Measurements from ENCODE around the gene FEZ2.

FEZ2 gene

DNA sequence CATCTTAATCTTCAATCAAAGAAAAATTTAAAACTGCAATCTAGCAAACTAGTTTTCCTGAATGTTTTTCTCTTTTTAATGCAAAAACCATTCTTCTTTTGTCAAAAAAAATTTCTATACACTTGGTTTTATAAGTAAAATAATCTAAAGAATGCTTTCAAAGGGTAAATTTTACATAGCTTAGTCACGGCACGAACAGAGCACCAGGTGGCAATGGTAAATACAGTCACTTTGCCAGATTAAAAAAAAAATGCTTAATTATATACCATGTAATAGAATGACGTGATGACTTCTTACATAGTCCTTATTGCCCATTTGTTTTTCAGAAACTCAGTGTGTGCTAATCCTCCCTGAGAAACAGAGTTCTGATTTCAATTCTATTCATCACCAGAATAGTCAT is 10.4 kb downstream of the FEZ2 start:
- no peak overlapping the region for H3K4me3 ChIP-seq (ENCODE audit: low read length)
- TF ChIP-seq, protein P1, sequence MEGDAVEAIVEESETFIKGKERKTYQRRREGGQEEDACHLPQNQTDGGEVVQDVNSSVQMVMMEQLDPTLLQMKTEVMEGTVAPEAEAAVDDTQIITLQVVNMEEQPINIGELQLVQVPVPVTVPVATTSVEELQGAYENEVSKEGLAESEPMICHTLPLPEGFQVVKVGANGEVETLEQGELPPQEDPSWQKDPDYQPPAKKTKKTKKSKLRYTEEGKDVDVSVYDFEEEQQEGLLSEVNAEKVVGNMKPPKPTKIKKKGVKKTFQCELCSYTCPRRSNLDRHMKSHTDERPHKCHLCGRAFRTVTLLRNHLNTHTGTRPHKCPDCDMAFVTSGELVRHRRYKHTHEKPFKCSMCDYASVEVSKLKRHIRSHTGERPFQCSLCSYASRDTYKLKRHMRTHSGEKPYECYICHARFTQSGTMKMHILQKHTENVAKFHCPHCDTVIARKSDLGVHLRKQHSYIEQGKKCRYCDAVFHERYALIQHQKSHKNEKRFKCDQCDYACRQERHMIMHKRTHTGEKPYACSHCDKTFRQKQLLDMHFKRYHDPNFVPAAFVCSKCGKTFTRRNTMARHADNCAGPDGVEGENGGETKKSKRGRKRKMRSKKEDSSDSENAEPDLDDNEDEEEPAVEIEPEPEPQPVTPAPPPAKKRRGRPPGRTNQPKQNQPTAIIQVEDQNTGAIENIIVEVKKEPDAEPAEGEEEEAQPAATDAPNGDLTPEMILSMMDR (conservative IDR thresholded peaks at IDR 0.05; ENCODE audit: low read length): no peak
- DNase-seq (ENCODE audit: low read depth): no peak

DNA sequence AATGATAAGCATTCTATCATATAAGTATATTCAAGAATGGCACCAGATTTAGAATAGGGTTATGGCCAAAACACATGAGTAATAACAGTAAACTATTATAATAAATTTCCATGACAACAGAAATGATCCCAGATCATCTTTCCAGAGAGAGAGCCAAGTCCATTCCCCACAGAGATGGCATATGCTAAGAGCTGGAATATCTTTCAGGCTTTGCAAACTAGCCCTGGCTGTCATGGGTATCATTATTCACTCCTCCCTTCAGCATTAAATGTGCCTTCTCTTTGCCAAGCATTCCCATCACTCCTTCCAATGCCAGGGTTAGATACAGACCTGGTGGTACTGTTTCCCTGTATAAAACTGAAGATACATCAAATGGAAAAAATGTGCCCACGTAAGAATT is 10.9 kb downstream of the FEZ2 start:
- TF ChIP-seq, protein P1 (conservative IDR thresholded peaks at IDR 0.05; ENCODE audit: low read length): no peak
- no peak for DNase-seq (ENCODE audit: low read depth)
- no peak overlapping the region for H3K4me3 ChIP-seq (ENCODE audit: low read length)

DNA sequence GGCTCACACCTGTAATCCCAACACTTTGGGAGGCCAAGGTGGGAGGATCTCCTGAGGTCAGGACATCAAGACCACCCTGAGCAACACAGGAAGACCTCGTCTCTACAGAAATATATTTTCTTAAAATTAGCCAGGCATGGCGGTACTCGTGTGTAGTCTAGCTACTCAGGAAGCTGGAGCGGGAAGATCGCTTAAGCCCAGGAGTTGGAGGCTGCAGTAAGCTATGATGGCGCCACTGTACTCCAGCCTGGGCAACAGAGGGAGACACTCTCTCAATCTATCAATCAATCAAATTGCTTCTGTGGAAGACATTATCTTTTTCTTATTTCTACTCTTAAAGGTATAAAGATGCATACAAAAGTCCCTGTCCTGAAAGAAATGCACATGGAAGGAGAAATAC is 11.3 kb downstream of the FEZ2 start:
- H3K4me3 ChIP-seq (ENCODE audit: low read length): no peak overlapping the region
- TF ChIP-seq, protein P1 (conservative IDR thresholded peaks at IDR 0.05; ENCODE audit: low read length): no peak
- no peak for DNase-seq (ENCODE audit: low read depth)

DNA sequence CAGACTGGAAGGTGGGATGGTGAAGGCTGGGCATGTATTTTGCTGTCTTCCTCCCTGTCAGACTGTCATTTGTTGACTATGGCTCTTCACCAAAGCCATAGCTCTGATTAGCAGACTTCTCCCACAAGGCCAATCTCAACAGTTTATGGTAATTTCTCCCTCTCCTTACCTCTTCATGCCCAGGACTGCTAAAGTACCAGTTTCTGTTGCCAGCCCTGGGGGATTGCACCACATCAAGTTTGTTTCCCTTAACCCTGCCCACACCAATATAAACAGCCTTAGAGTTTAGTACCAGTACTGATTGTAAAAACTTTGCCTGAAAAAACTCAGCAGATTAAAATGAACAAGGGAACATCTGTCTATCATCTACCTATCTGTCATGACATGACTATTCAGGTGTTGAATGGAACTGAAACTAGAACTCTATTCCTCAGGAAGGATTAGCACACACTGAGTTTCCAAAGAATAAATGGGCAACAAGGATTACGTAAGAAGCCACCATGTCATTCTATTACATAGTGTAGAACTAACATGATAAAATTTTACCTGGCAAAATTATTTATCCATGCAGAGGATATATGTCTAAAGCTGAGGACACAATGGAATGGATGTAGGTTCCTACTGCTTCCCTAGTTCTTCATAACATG is 13.7 kb downstream of the FEZ2 start:
- TF ChIP-seq, protein P1 (conservative IDR thresholded peaks at IDR 0.05; ENCODE audit: low read length): no peak
- no peak for DNase-seq (ENCODE audit: low read depth)
- no peak overlapping the region for H3K4me3 ChIP-seq (ENCODE audit: low read length)

DNA sequence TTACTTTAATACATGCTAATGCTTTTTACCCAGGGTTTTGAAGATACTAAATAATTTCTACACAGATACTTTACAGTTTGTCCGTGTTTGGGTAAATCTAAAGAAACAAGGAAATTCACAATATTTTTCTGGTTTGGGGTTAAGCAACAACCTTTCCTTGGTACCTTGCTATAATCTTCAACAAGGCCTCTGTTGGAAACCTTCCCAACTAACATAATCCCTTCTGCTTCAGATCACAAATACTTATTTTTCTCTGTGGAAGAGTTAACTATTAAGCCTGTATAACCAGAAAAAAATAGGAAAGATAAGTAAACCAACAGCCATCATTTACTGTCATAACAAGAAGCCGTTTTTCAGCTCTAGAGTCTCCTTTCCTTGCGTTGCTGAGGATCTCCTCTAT is 15.0 kb downstream of the FEZ2 start:
- TF ChIP-seq, protein P1 (conservative IDR thresholded peaks at IDR 0.05; ENCODE audit: low read length): no peak
- DNase-seq (ENCODE audit: low read depth): no peak
- no peak overlapping the region for H3K4me3 ChIP-seq (ENCODE audit: low read length)

DNA sequence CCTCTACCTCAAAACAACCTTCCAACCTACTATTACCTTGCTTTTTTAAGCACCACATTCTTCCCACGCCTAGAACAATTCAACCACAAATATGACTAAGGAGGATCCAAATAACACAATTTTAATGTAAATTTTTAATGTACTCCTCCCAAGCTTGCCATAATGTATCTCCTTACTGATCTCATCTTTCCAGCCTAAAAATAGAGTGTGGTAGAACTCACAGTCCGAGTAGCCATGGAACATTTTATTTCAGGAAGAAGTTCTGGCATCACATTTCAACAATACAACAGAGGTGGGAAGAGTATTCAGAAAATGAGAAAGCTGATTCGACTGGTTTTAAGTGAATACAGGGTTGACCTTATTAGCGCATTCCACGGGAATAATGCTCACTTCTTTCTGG is 15.4 kb downstream of the FEZ2 start:
- no peak overlapping the region for H3K4me3 ChIP-seq (ENCODE audit: low read length)
- no peak for DNase-seq (ENCODE audit: low read depth)
- TF ChIP-seq, protein P1 (conservative IDR thresholded peaks at IDR 0.05; ENCODE audit: low read length): no peak

DNA sequence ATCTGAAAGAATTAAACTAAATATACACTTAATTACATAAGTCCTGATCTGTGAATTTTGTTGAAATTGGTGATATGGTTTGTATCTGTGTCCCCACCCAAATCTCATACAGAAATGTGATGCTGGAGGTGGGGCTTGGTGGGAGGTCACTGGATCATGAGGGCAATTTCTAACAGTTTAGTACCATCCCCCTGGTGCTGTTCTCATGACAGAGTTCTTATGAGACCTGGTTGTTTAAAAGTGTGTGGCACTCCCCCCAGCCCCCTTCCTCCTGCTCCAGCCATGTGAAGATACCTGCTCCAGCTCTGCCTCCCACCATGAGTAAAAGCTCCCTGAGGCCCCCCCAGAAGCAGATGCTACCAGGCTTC is 18.7 kb downstream of the FEZ2 start:
- H3K4me3 ChIP-seq (ENCODE audit: low read length): no peak overlapping the region
- no peak for DNase-seq (ENCODE audit: low read depth)
- TF ChIP-seq, protein P1 (conservative IDR thresholded peaks at IDR 0.05; ENCODE audit: low read length): no peak
